HG03469 (cell line): ENCODE results near the gene ZCCHC14.

Experiments
- ATAC-seq: cut with Tn5 transposase; IDR thresholded peaks from one replicate; pipeline ENCODE4 v1.9.1; 2021; ENCODE audit warnings: mild to moderate bottlenecking, moderate library complexity, moderate number of reproducible peaks; ENCODE audit not compliant: unreplicated experiment

ZCCHC14 gene

GRCh38 chr16:87459027-87459426 is 33.8 kb downstream of the ZCCHC14 start:
- no peak for ATAC-seq

GRCh38 chr16:87458424-87458915 is 34.4 kb downstream of the ZCCHC14 start:
- ATAC-seq = no peak

GRCh38 chr16:87457709-87458423 is 35.0 kb downstream of the ZCCHC14 start:
- no peak for ATAC-seq

GRCh38 chr16:87457061-87457611 is 35.7 kb downstream of the ZCCHC14 start:
- no peak for ATAC-seq

GRCh38 chr16:87454391-87454790 is 38.4 kb downstream of the ZCCHC14 start:
- no peak for ATAC-seq

GRCh38 chr16:87453326-87453725 is 39.5 kb downstream of the ZCCHC14 start:
- ATAC-seq = no peak

- no peak for ATAC-seq
These were observed 41.1 kb downstream of the ZCCHC14 start for GRCh38 chr16:87451563-87452210.

GRCh38 chr16:87448866-87449265 is 44.0 kb downstream of the ZCCHC14 start:
- ATAC-seq = no peak

GRCh38 chr16:87447323-87447722 is 45.5 kb downstream of the ZCCHC14 start:
- ATAC-seq = no peak

GRCh38 chr16:87446479-87446878 is 46.3 kb downstream of the ZCCHC14 start:
- ATAC-seq = no peak

- no peak for ATAC-seq
These were observed 47.3 kb downstream of the ZCCHC14 start for GRCh38 chr16:87445486-87445885.

GRCh38 chr16:87443964-87444363 is 48.9 kb downstream of the ZCCHC14 start:
- no peak for ATAC-seq

GRCh38 chr16:87443016-87443415 is 49.8 kb downstream of the ZCCHC14 start:
- ATAC-seq = no peak

- no peak for ATAC-seq
These were observed 50.2 kb downstream of the ZCCHC14 start for GRCh38 chr16:87442581-87442966.

GRCh38 chr16:87441886-87442580 is 50.8 kb downstream of the ZCCHC14 start:
- ATAC-seq = no peak

- no peak for ATAC-seq
These were observed 52.9 kb downstream of the ZCCHC14 start for GRCh38 chr16:87439926-87440325.

- no peak for ATAC-seq
These were observed 54.2 kb downstream of the ZCCHC14 start for GRCh38 chr16:87438611-87438985.

GRCh38 chr16:87437911-87438610 is 54.8 kb downstream of the ZCCHC14 start:
- ATAC-seq = no peak

- ATAC-seq = no peak
These were observed 55.5 kb downstream of the ZCCHC14 start for GRCh38 chr16:87437327-87437726.

- ATAC-seq = no peak
These were observed 56.3 kb downstream of the ZCCHC14 start for GRCh38 chr16:87436225-87437172.
